GM12878 (cell line): ENCODE results near the gene RRP36. TPM values are rescaled to one million over a fixed set of nuclear protein-coding genes. Genes with fewer than 3 reads are reported as not detected.

Experiments
- ATAC-seq: fragments of 200-7000 bp; cut with Tn5 transposase; 3 replicates; pipeline ENCODE4 v1.9.1; 2020; ENCODE audit warnings: mild to moderate bottlenecking, moderate library complexity
- BruUV-seq: library from RNA; stranded (reverse); fragments of 400-500 nt; replicated peaks from 2 replicates; lab custom pipeline; 2021; lab: Mats Ljungman, UMichigan
- CTCF ChIA-PET: fragments of 300-600 bp; sonication (Branson Sonifier 250); formaldehyde crosslinking; extraction: SDS; loops from one replicate; lab custom pipeline; 2021; ENCODE audit warnings: inconsistent platforms; lab: Yijun Ruan, JAX
- POLR2A ChIA-PET: fragments of 350-600 bp; formaldehyde crosslinking; extraction: SDS; loops from one replicate; lab custom pipeline; 2021; ENCODE audit warnings: inconsistent platforms; lab: Charles Lee
- RAD21 ChIA-PET: fragments of 300-600 bp; sonication (Branson Sonifier 250); formaldehyde crosslinking; loops from one replicate; lab custom pipeline; 2023; ENCODE audit warnings: antibody characterized with exemption; ENCODE audit not compliant: unreplicated experiment; lab: Charles Lee
- SMC1A ChIA-PET: fragments of 300-600 bp; sonication (Branson Sonifier 250); formaldehyde crosslinking; loops from one replicate; lab custom pipeline; 2023; ENCODE audit not compliant: unreplicated experiment, uncharacterized antibody; lab: Charles Lee
- DNase-seq: peaks from one replicate; pipeline ENCODE4 v3.0.0-alpha.2; 2011; ENCODE audit warnings: low read depth, low spot score
- FAIRE-seq: peaks from 3 replicates; lab custom pipeline; 2011; peaks lifted over from hg19 to GRCh38; lab: Jason Lieb, UNC
- H2AFZ ChIP-seq: 2 replicates; pipeline ENCODE4 v1.6.0; 2011; ENCODE audit warnings: low read depth, low read length, control low read depth; ENCODE audit not compliant: control insufficient read depth
- H3K27ac ChIP-seq: 2 replicates; pipeline ENCODE4 v1.5.1; 2011; ENCODE audit warnings: control low read depth; ENCODE audit not compliant: control insufficient read depth, insufficient read depth
- H3K27me3 ChIP-seq, 2 experiments: replicated peaks in 1 of 2; 2 replicates each; pipeline versions ENCODE4 v1.6.0 to v1.6.1; 2011; ENCODE audit warnings: low read length in 1 of 2; ENCODE audit not compliant: control insufficient read depth in 2 of 2, insufficient read depth in 2 of 2
- H3K36me3 ChIP-seq, 2 experiments: 2 replicates each; pipeline ENCODE4 v1.5.1; 2011; ENCODE audit warnings: low read length in 1 of 2; ENCODE audit not compliant: control insufficient read depth in 2 of 2, insufficient read depth in 2 of 2
- H3K4me1 ChIP-seq: 2 replicates; pipeline ENCODE4 v1.6.1; 2011; ENCODE audit warnings: mild to moderate bottlenecking, low read length, moderate library complexity, mixed read lengths; ENCODE audit not compliant: control insufficient read depth, insufficient read depth
- H3K4me2 ChIP-seq: 2 replicates; pipeline ENCODE4 v1.6.0; 2011; ENCODE audit warnings: control low read depth; ENCODE audit not compliant: control insufficient read depth, insufficient read depth
- H3K4me3 ChIP-seq: fragments of 200-600 bp; sonication (generic); 2 replicates; pipeline ENCODE4 v1.5.1; 2016
- H3K79me2 ChIP-seq: 2 replicates; pipeline ENCODE4 v1.6.0; 2011; ENCODE audit warnings: low read length; ENCODE audit not compliant: control insufficient read depth, insufficient read depth
- H3K9ac ChIP-seq: 2 replicates; pipeline ENCODE4 v1.8.0; 2011; ENCODE audit warnings: low read length, control low read depth, mixed read lengths; ENCODE audit not compliant: control insufficient read depth, insufficient read depth
- H3K9me3 ChIP-seq: replicated peaks from 3 replicates; pipeline ENCODE4 v1.5.1; 2011; ENCODE audit warnings: mild to moderate bottlenecking, low read length; ENCODE audit not compliant: control insufficient read depth, insufficient read depth
- H4K20me1 ChIP-seq: 2 replicates; pipeline ENCODE4 v1.6.0; 2011; ENCODE audit not compliant: control insufficient read depth, insufficient read depth
- BMI1 ChIP-seq: fragments of 450-650 bp; IDR thresholded peaks from 2 replicates; pipeline ENCODE4 v1.6.1; 2016; ENCODE audit warnings: mild to moderate bottlenecking, moderate library complexity, borderline replicate concordance
- BRCA1 ChIP-seq: IDR thresholded peaks from 2 replicates; pipeline ENCODE4 v1.6.1; 2011; ENCODE audit warnings: low read depth, low read length, improper control_type of control experiment
- CEBPB ChIP-seq, 2 experiments: fragments of 150-350 bp in 1 of 2; IDR thresholded peaks; 2 replicates each; pipeline ENCODE4 v1.6.1; 2012 to 2014; ENCODE audit warnings: low read depth in 2 of 2, low read length in 2 of 2, borderline replicate concordance in 1 of 2, inconsistent platforms in 1 of 2
- EED ChIP-seq: sonication (generic); IDR thresholded peaks from 2 replicates; pipeline ENCODE4 v1.6.1; 2016; ENCODE audit warnings: antibody characterized with exemption, low read depth
- ETV6 ChIP-seq, 2 experiments: fragments of 450-650 bp in 1 of 2; IDR thresholded peaks in 1 of 2; conservative IDR thresholded peaks in 1 of 2; 2 replicates each; pipeline ENCODE4 v1.6.1; 2014; ENCODE audit warnings: antibody characterized with exemption in 1 of 2, borderline replicate concordance in 1 of 2, low read depth in 1 of 2, mild to moderate bottlenecking in 1 of 2, moderate library complexity in 1 of 2
- MEF2B ChIP-seq: fragments of 450-650 bp; IDR thresholded peaks from 2 replicates; pipeline ENCODE4 v1.6.1; 2018; ENCODE audit warnings: mild to moderate bottlenecking, moderate library complexity; ENCODE audit not compliant: partially characterized antibody, poor library complexity, severe bottlenecking
- NFYB ChIP-seq: IDR thresholded peaks from 2 replicates; pipeline ENCODE4 v1.6.1; 2011; ENCODE audit warnings: low read depth, mild to moderate bottlenecking, low read length, improper control_type of control experiment, moderate library complexity; ENCODE audit not compliant: insufficient read depth
- PAX8 ChIP-seq: fragments of 450-650 bp; IDR thresholded peaks from 2 replicates; pipeline ENCODE4 v1.6.1; 2017; ENCODE audit warnings: mild to moderate bottlenecking, moderate library complexity
- POLR2AphosphoS5 ChIP-seq: IDR thresholded peaks from 2 replicates; pipeline ENCODE4 v1.6.1; 2011; ENCODE audit warnings: mild to moderate bottlenecking, low read length, inconsistent platforms
- POU2F2 ChIP-seq: IDR thresholded peaks from 3 replicates; pipeline ENCODE4 v1.6.1; 2011; ENCODE audit warnings: low read depth, mild to moderate bottlenecking, low read length, borderline replicate concordance
- TARDBP ChIP-seq: IDR thresholded peaks from 2 replicates; pipeline ENCODE4 v1.6.1; 2016; ENCODE audit warnings: borderline replicate concordance
- TCF12 ChIP-seq: IDR thresholded peaks from 2 replicates; pipeline ENCODE4 v1.6.1; 2011; ENCODE audit warnings: low read depth, mild to moderate bottlenecking, low read length
- TCF7 ChIP-seq: IDR thresholded peaks from 2 replicates; pipeline ENCODE4 v1.6.1; 2014; ENCODE audit warnings: antibody characterized with exemption, borderline replicate concordance
- WGBS: methylation state at CpG from one replicate; pipeline ENCODE4 v1.1.6; 2016; ENCODE audit warnings: low lambda C conversion rate; ENCODE audit not compliant: insufficient replicate concordance, insufficient coverage; ENCODE audit errors: missing lambda C conversion rate; 5-methylcytosine and 5-hydroxymethylcytosine counted together
- in situ Hi-C: fragments of 300-500 bp; cut with MboI; formaldehyde crosslinking; loops from 9 replicates; pipeline ENCODE4 v1.14.3; 2018; ENCODE audit warnings: mixed read lengths
- intact Hi-C: fragments of 100-400 bp; cut with micrococcal nuclease; formaldehyde crosslinking; loops from one replicate; pipeline ENCODE4 v1.14.2; 2022; ENCODE audit not compliant: unreplicated experiment
- polyA plus RNA-seq, 11 experiments: library from polyadenylated mRNA; depleted of rRNA in 4 of 11; unstranded in 6 of 11; stranded (reverse) in 5 of 11; fragments of >200 nt; fragmentation: Nextera tagmentation in 4 of 11; fragmentation: Illumina TruSeq in 1 of 11; extraction: Ambion mirVana in 4 of 11; extraction: Trizol in 1 of 11; gene quantifications; 1 replicate in 1 of 11; 2 replicates in 10 of 11; pipeline versions ENCODE4 v1.2.1 to v1.2.3, GENCODE V29; 2011 to 2016; ENCODE audit warnings: inconsistent platforms in 2 of 11, missing spikeins in 2 of 11, low read depth in 1 of 11
- total RNA-seq, 4 experiments: library from RNA; depleted of rRNA in 3 of 4; stranded (reverse); fragments of >200 nt in 3 of 4; fragmentation: Illumina TruSeq in 1 of 4; extraction: Trizol in 1 of 4; gene quantifications; 2 replicates each; pipeline versions ENCODE4 v1.2.1 to v1.2.3, GENCODE V29; 2013 to 2021
- TF ChIP-seq, protein P1 (sequence below): fragments of 450-650 bp; IDR thresholded peaks from 2 replicates; pipeline ENCODE4 v1.6.1; 2018; ENCODE audit warnings: mild to moderate bottlenecking, low read depth, moderate library complexity; ENCODE audit not compliant: partially characterized antibody
- TF ChIP-seq, protein P2 (sequence below): IDR thresholded peaks from 2 replicates; pipeline ENCODE4 v1.6.1; 2011; ENCODE audit warnings: mild to moderate bottlenecking, low read depth, low read length, moderate library complexity; ENCODE audit not compliant: insufficient replicate concordance

Gene RRP36
- total and polyA plus RNA-seq, 10 of the 15 experiments (the other 5 are each of a cell fraction or from before 2014, with no cell fraction given), result 17.6 to 101 (median 69.7) TPM

DNA sequence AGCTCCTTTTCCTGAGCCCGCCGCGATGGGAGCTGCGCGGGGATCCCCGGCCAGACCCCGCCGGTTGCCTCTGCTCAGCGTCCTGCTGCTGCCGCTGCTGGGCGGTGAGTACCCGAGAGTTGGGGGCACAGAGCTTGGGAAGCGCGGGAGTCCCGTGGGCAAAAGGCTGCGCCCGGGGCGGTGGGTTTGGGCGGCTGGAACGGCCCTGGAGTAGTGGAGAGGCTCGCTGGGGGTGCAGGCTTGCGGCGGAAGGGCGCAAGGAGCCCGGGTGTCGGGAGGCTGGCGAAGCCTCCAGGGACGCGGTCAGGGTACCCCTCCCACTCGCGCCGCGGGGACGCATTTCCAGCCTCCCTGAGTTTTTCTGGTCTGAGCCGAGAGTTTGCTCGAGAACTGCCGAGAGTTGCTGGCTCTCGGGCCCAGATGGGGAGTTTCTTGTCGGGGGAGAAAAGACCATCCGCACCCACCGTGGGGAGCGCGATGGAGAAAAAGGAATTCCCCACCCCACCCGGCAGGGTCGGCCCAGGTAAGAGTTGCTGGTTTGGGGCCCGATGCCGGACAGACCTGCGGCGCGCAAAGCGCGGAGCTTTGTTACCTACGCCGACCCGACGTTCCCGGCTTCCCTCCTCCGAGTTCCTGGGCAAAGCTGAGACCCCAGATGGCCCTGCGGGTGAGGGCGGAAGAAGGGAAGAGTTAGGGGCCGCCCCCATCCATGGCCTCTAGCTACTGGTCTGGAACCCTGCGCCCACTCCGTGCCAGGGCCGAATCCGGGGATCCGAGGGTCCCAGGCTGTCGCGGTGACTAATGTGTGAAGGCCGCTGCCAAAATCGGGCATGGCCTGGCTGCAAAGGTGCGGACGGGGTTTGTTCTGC, 55.3 kb downstream of the RRP36 start (continued):
- TF ChIP-seq MEF2B (no peak), BMI1 (no peak), EED (0 out of 2 replicates have a peak, but pooled peaks have one; percentile 7), TARDBP (no peak), TCF12 (no peak), PAX8 (no peak), NFYB (no peak), POU2F2 (no peak), BRCA1 (no peak)

DNA sequence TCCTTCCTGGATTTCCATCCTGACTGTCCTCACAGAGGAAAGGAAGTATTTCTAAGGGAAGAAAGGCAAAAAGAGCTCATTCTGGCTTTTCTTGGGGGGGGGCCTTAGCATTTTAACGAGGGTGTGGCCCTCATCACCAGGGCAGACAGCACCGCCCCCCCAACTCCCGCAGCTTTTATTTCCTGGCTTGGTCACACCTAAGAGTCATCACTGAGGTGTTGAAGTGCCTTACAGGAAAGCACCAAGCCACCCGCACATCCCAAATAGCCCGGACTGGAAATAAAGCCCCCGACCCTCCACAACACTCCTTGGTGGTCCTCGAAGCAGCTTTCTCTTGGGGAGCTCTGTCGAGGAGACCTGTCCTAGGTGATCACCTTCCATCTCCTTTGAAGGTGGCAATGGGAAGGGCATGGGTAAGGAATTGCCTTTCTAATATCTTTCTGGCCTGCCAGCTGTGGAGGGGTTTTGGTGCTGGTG, 55.9 kb downstream of the RRP36 start:
- ChIA-PET CTCF (interaction anchor here (0.8 kb wide), 1 partner anchor 67 kb away, joined by 3 read pairs; no protein-coding TSS in a partner anchor), POLR2A (interaction anchor here (0.6 to 1.4 kb wide), 5 partner anchors 8 to 332 kb away, joined by 3 to 4 read pairs (median 3); partner anchors contain the start of gene TBCC), SMC1A (interaction anchor here (0.7 to 1.1 kb wide), 3 partner anchors 9 to 148 kb away, joined by 3 to 4 read pairs (median 3); partner anchors contain the start of gene CNPY3), RAD21 (interaction anchor here (0.9 to 1.5 kb wide), 3 partner anchors 19 to 66 kb away, joined by 3 to 5 read pairs (median 3); no protein-coding TSS in a partner anchor)
- 64% methylated on average over 8 of the region's 8 CpGs for WGBS
- DNase-seq (no peak), ATAC-seq (no peak), FAIRE-seq (no peak)
- H4K20me1 ChIP-seq, result no peaks in the 10 kb centered on the region
- H3K36me3 ChIP-seq, result no peaks in the 10 kb centered on the region
- H3K4me3 ChIP-seq, result peak overlapping the region; percentile 52
- no peak overlapping the region for H3K27ac ChIP-seq
- H3K9me3 ChIP-seq, result no peaks in the 10 kb centered on the region
- in situ Hi-C loops, result no loop called here
- no peaks in the 10 kb centered on the region for H3K79me2 ChIP-seq
- peaks cover 7% of the 10 kb centered on the region; the same call in 1 of the 2 replicates for H3K4me1 ChIP-seq
- BruUV-seq, result no TSS peak
- no peak overlapping the region for H2AFZ ChIP-seq
- peak overlapping the region; percentile 12; the same call in 1 of the 2 replicates for H3K4me2 ChIP-seq
- H3K9ac ChIP-seq, result no peak overlapping the region
- peaks cover 8 to 12% of the 10 kb centered on the region in 2 experiments; a peak in 3 of 4 replicates for H3K27me3 ChIP-seq
- intact Hi-C loops, result no loop called here
- TF ChIP-seq, protein P1, sequence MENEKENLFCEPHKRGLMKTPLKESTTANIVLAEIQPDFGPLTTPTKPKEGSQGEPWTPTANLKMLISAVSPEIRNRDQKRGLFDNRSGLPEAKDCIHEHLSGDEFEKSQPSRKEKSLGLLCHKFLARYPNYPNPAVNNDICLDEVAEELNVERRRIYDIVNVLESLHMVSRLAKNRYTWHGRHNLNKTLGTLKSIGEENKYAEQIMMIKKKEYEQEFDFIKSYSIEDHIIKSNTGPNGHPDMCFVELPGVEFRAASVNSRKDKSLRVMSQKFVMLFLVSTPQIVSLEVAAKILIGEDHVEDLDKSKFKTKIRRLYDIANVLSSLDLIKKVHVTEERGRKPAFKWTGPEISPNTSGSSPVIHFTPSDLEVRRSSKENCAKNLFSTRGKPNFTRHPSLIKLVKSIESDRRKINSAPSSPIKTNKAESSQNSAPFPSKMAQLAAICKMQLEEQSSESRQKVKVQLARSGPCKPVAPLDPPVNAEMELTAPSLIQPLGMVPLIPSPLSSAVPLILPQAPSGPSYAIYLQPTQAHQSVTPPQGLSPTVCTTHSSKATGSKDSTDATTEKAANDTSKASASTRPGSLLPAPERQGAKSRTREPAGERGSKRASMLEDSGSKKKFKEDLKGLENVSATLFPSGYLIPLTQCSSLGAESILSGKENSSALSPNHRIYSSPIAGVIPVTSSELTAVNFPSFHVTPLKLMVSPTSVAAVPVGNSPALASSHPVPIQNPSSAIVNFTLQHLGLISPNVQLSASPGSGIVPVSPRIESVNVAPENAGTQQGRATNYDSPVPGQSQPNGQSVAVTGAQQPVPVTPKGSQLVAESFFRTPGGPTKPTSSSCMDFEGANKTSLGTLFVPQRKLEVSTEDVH, result no peak
- TF ChIP-seq TCF7 (no peak), ETV6 (conservative IDR thresholded peaks at IDR 0.05 in 1 of 2, IDR thresholded peaks at IDR 0.05 in 1 of 2; ENCODE audit: borderline replicate concordance in 1 of 2, low read depth in 1 of 2) (no peak), CEBPB (IDR thresholded peaks at IDR 0.05; ENCODE audit: borderline replicate concordance in 1 of 2, low read depth in 2 of 2, low read length in 2 of 2) (no peak), POLR2AphosphoS5 (no peak)
- TF ChIP-seq, protein P2, sequence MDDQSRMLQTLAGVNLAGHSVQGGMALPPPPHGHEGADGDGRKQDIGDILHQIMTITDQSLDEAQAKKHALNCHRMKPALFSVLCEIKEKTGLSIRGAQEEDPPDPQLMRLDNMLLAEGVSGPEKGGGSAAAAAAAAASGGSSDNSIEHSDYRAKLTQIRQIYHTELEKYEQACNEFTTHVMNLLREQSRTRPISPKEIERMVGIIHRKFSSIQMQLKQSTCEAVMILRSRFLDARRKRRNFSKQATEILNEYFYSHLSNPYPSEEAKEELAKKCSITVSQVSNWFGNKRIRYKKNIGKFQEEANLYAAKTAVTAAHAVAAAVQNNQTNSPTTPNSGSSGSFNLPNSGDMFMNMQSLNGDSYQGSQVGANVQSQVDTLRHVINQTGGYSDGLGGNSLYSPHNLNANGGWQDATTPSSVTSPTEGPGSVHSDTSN, result no peak
